GM12892 (cell line): ENCODE measurements around the gene PDPK1.
"Not testable (repeated sequence)": the region's sequence is repeated elsewhere in the genome, so short reads cannot be mapped to it uniquely, and the experiment has no call there.

Source experiments
- POLR2A ChIP-seq: IDR thresholded peaks from 2 replicates; pipeline ENCODE4 v1.6.1; 2011; ENCODE audit warnings: low read depth, low read length, control low read depth
- POLR2AphosphoS5 ChIP-seq: IDR thresholded peaks from 2 replicates; pipeline ENCODE4 v1.6.1; 2011; ENCODE audit warnings: low read depth, low read length, control low read depth
- TAF1 ChIP-seq: IDR thresholded peaks from 2 replicates; pipeline ENCODE4 v1.6.1; 2011; ENCODE audit warnings: low read depth, mild to moderate bottlenecking, control low read depth, low read length, borderline replicate concordance

GRCh38 chr16:2602175-2602574, 64.4 kb downstream of the PDPK1 start:
- not testable (repeated sequence) for TF ChIP-seq POLR2A, POLR2AphosphoS5, TAF1
